Esophagus muscularis mucosa (tissue), 3 donors: ENCODE data around the gene TCF21.

Experiments
- CTCF ChIP-seq, 3 experiments: fragments of 200-600 bp in 2 of 3; fragments of 450-650 bp in 1 of 3; sonication (generic) in 2 of 3; IDR thresholded peaks; one replicate each; pipeline ENCODE4 v1.5.1; 2017 to 2019; ENCODE audit warnings: antibody characterized with exemption in 3 of 3, mild to moderate bottlenecking in 2 of 3, moderate library complexity in 1 of 3
- POLR2A ChIP-seq: fragments of 450-650 bp; IDR thresholded peaks from one replicate; pipeline ENCODE4 v1.6.1; 2017; ENCODE audit warnings: antibody characterized with exemption, moderate library complexity, mild to moderate bottlenecking, low read depth

- TF ChIP-seq POLR2A (no peak), CTCF (IDR thresholded peaks at IDR 0.05) (no peak)
These were observed 29.5 kb downstream of the TCF21 start for GRCh38 chr6:133918208-133918930.
